Measurements from ENCODE around the gene ACTR2. TPM values are rescaled to one million over a fixed set of nuclear protein-coding genes. Genes with fewer than 3 reads are reported as not detected.

ACTR2 gene
- total and polyA plus RNA-seq, 2 of the 13 experiments (the other 11 are each of a cell fraction or from before 2014, with no cell fraction given) = 51.2 to 100 TPM

DNA sequence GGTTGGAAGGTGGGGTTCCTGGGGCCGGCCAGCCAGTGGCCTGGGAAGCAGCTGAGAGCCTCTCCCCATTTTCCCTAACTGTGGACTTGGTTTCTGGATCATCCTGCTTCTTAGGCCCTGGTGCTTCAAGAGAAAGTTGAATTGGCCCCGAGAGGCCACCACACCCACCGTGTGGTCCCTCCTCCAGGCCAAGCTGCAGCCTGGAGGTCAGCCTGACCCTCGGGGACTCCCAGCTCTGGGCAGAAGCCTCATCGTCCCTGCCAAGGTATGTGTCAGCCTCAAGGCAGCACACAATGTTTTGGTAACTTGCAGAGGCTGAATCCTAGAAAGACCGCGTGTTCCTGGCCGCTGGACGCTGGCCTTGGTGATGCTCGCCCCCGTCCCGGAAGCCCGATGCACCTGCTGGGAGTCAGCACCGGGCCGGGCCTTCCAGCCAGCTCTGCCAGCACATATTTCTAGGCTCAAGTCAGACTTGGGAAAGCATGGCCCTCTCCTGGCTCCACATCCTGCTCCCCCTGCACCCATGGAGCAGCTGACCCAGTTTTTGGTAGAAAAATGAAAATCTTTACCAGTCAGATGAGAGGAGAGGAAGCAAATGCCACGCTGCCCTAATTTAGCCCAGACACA lies 72.6 kb downstream of the ACTR2 start (continued):
- TF ChIP-seq, protein P1, sequence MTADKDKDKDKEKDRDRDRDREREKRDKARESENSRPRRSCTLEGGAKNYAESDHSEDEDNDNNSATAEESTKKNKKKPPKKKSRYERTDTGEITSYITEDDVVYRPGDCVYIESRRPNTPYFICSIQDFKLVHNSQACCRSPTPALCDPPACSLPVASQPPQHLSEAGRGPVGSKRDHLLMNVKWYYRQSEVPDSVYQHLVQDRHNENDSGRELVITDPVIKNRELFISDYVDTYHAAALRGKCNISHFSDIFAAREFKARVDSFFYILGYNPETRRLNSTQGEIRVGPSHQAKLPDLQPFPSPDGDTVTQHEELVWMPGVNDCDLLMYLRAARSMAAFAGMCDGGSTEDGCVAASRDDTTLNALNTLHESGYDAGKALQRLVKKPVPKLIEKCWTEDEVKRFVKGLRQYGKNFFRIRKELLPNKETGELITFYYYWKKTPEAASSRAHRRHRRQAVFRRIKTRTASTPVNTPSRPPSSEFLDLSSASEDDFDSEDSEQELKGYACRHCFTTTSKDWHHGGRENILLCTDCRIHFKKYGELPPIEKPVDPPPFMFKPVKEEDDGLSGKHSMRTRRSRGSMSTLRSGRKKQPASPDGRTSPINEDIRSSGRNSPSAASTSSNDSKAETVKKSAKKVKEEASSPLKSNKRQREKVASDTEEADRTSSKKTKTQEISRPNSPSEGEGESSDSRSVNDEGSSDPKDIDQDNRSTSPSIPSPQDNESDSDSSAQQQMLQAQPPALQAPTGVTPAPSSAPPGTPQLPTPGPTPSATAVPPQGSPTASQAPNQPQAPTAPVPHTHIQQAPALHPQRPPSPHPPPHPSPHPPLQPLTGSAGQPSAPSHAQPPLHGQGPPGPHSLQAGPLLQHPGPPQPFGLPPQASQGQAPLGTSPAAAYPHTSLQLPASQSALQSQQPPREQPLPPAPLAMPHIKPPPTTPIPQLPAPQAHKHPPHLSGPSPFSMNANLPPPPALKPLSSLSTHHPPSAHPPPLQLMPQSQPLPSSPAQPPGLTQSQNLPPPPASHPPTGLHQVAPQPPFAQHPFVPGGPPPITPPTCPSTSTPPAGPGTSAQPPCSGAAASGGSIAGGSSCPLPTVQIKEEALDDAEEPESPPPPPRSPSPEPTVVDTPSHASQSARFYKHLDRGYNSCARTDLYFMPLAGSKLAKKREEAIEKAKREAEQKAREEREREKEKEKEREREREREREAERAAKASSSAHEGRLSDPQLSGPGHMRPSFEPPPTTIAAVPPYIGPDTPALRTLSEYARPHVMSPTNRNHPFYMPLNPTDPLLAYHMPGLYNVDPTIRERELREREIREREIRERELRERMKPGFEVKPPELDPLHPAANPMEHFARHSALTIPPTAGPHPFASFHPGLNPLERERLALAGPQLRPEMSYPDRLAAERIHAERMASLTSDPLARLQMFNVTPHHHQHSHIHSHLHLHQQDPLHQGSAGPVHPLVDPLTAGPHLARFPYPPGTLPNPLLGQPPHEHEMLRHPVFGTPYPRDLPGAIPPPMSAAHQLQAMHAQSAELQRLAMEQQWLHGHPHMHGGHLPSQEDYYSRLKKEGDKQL (CRISPR knock-in tag; IDR thresholded peaks at IDR 0.05; ENCODE audit: low read depth) = 0 out of 2 replicates have a peak, but pooled peaks have one; percentile 27
- TF ChIP-seq ZNF318 (CRISPR knock-in tag; IDR thresholded peaks at IDR 0.05) (0 out of 2 replicates have a peak, but pooled peaks have one; percentile 38), KMT2A (CRISPR knock-in tag; IDR thresholded peaks at IDR 0.05) (0 out of 2 replicates have a peak, but pooled peaks have one; percentile 25), CCDC6 (CRISPR knock-in tag; IDR thresholded peaks at IDR 0.05) (0 out of 2 replicates have a peak, but pooled peaks have one; percentile 59), HDAC1 (CRISPR knock-in tag; IDR thresholded peaks at IDR 0.05) (peak; percentile 41; the same call in 1 of the 2 replicates), ZFP41 (CRISPR knock-in tag; IDR thresholded peaks at IDR 0.05; ENCODE audit: borderline replicate concordance) (peak; percentile 66; the same call in 1 of the 2 replicates), ZNF709 (CRISPR knock-in tag; IDR thresholded peaks at IDR 0.05) (peak; percentile 8; the same call in 1 of the 2 replicates), SOX6 (IDR thresholded peaks at IDR 0.05) (no peak), SOX6 (CRISPR knock-in tag; IDR thresholded peaks at IDR 0.05) (0 out of 2 replicates have a peak, but pooled peaks have one; percentile 40), ATF5 (CRISPR knock-in tag; IDR thresholded peaks at IDR 0.05; ENCODE audit: low read depth) (peak; percentile 59; the same call in 1 of the 2 replicates), ZNF143 (CRISPR knock-in tag; IDR thresholded peaks at IDR 0.05) (peak; percentile 45; the same call in 1 of the 2 replicates), KDM2A (CRISPR knock-in tag; IDR thresholded peaks at IDR 0.05; ENCODE audit: borderline replicate concordance, low read depth) (peak; percentile 72; the same call in 1 of the 2 replicates), NBN (conservative IDR thresholded peaks at IDR 0.05) (no peak), ZNF484 (CRISPR knock-in tag; IDR thresholded peaks at IDR 0.05; ENCODE audit: borderline replicate concordance, low read depth) (no peak)

Data from HepG2 (cell line).